H1 (cell line): Measurements from ENCODE around the gene UPK1B. TPM values are rescaled to one million over a fixed set of nuclear protein-coding genes. Genes with fewer than 3 reads are reported as not detected.
A peak's percentile ranks its signal among the peaks of the same experiment; 100 is the strongest.
"Not testable (repeated sequence)": the region's sequence is repeated elsewhere in the genome, so short reads cannot be mapped to it uniquely, and the experiment has no call there.

Source experiments
- CTCF ChIA-PET: fragments of 300-600 bp; sonication (Branson Sonifier 250); formaldehyde crosslinking; loops from one replicate; lab custom pipeline; 2021; ENCODE audit not compliant: partially characterized antibody; lab: Charles Lee
- POLR2A ChIA-PET: fragments of 300-600 bp; sonication (Branson Sonifier 250); formaldehyde crosslinking; loops from one replicate; lab custom pipeline; 2021; ENCODE audit warnings: inconsistent platforms; ENCODE audit not compliant: partially characterized antibody; lab: Charles Lee
- DNase-seq, 2 experiments: peaks; one replicate each; pipeline versions ENCODE4 v3.0.0 to v3.0.0-alpha.2; 2010 to 2022; ENCODE audit warnings: low spot score in 2 of 2, low read depth in 1 of 2, mixed read lengths in 1 of 2
- FAIRE-seq: peaks from 2 replicates; lab custom pipeline; 2011; peaks lifted over from hg19 to GRCh38; lab: Jason Lieb, UNC
- H2AFZ ChIP-seq: 2 replicates; pipeline ENCODE4 v1.8.1; 2012; ENCODE audit warnings: low read length, inconsistent platforms
- H2AK5ac ChIP-seq: 2 replicates; pipeline ENCODE4 v1.6.1; 2013; ENCODE audit warnings: low read depth, low read length
- H2BK120ac ChIP-seq: replicated peaks from 2 replicates; pipeline ENCODE3; 2013; ENCODE audit warnings: low read depth, low read length, inconsistent platforms
- H2BK12ac ChIP-seq: 2 replicates; pipeline ENCODE4 v1.6.1; 2013; ENCODE audit warnings: low read depth, low read length
- H2BK15ac ChIP-seq: 2 replicates; pipeline ENCODE4 v1.6.1; 2013; ENCODE audit warnings: low read length
- H2BK20ac ChIP-seq: 2 replicates; pipeline ENCODE4 v1.6.1; 2013; ENCODE audit warnings: low read length
- H2BK5ac ChIP-seq: 2 replicates; pipeline ENCODE4 v1.6.1; 2013; ENCODE audit warnings: low read depth, low read length
- H3K14ac ChIP-seq: 2 replicates; pipeline ENCODE4 v1.6.1; 2013; ENCODE audit warnings: inconsistent platforms; ENCODE audit not compliant: insufficient read length
- H3K18ac ChIP-seq: 2 replicates; pipeline ENCODE4 v1.6.1; 2013; ENCODE audit warnings: low read length; ENCODE audit errors: extremely low read depth
- H3K23ac ChIP-seq: 2 replicates; pipeline ENCODE4 v1.6.1; 2013; ENCODE audit warnings: inconsistent platforms; ENCODE audit not compliant: insufficient read length
- H3K23me2 ChIP-seq: 2 replicates; pipeline ENCODE4 v1.6.1; 2013; ENCODE audit warnings: low read depth, low read length
- H3K27ac ChIP-seq: 2 replicates; pipeline ENCODE4 v1.6.1; 2011; ENCODE audit warnings: low read depth, low read length, inconsistent platforms
- H3K27me3 ChIP-seq, 4 experiments: replicated peaks in 1 of 4; 1 replicate in 1 of 4; 2 replicates in 3 of 4; pipeline versions ENCODE4 v1.6.1 to v1.8.1; 2011 to 2013; ENCODE audit warnings: low read length in 3 of 4, mild to moderate bottlenecking in 3 of 4, inconsistent platforms in 2 of 4, mixed read lengths in 2 of 4, moderate library complexity in 1 of 4; ENCODE audit not compliant: control insufficient read depth in 3 of 4, insufficient read depth in 3 of 4; ENCODE audit errors: extremely low read depth in 1 of 4
- H3K36me3 ChIP-seq, 4 experiments: 2 replicates each; pipeline versions ENCODE4 v1.6.1 to v1.8.1; 2011 to 2013; ENCODE audit warnings: mild to moderate bottlenecking in 4 of 4, low read length in 3 of 4, moderate library complexity in 2 of 4, control low read depth in 1 of 4, inconsistent platforms in 1 of 4; ENCODE audit not compliant: insufficient read depth in 4 of 4, control insufficient read depth in 2 of 4
- H3K4ac ChIP-seq: replicated peaks from 2 replicates; pipeline ENCODE3; 2013; ENCODE audit warnings: low read length, low read depth, mixed read lengths, inconsistent platforms; ENCODE audit not compliant: insufficient read length
- H3K4me1 ChIP-seq, 4 experiments: replicated peaks in 1 of 4; 1 replicate in 1 of 4; 2 replicates in 3 of 4; pipeline versions ENCODE4 v1.6.1 to v1.8.1; 2011 to 2013; ENCODE audit warnings: low read length in 3 of 4, inconsistent platforms in 2 of 4, mixed read lengths in 1 of 4; ENCODE audit not compliant: insufficient read depth in 4 of 4, control insufficient read depth in 3 of 4
- H3K4me2 ChIP-seq, 2 experiments: 2 replicates each; pipeline versions ENCODE4 v1.6.1 to v1.8.1; 2011 to 2013; ENCODE audit warnings: low read depth in 2 of 2, low read length in 2 of 2, control low read depth in 1 of 2, inconsistent platforms in 1 of 2, mild to moderate bottlenecking in 1 of 2; ENCODE audit not compliant: insufficient read depth in 1 of 2
- H3K4me3 ChIP-seq, 4 experiments: fragments of 200-600, 300-600 bp in 1 of 4; sonication (generic), shearing (Covaris generic), sonication (Bioruptor Twin) in 1 of 4; 2 replicates each; pipeline versions ENCODE4 v1.5.1 to v1.8.1; 2011 to 2016; ENCODE audit warnings: low read length in 4 of 4, low read depth in 3 of 4, control low read depth in 2 of 4, inconsistent platforms in 2 of 4, mild to moderate bottlenecking in 2 of 4, mixed read lengths in 1 of 4, moderate library complexity in 1 of 4; ENCODE audit not compliant: insufficient read depth in 2 of 4; ENCODE audit errors: extremely low read depth in 1 of 4
- H3K56ac ChIP-seq: replicated peaks from 2 replicates; pipeline ENCODE3; 2013; ENCODE audit warnings: low read depth, mild to moderate bottlenecking, mixed read lengths, low read length, inconsistent platforms; ENCODE audit not compliant: insufficient read length
- H3K79me1 ChIP-seq: 2 replicates; pipeline ENCODE4 v1.6.1; 2013; ENCODE audit warnings: low read depth, low read length, control low read depth
- H3K79me2 ChIP-seq, 2 experiments: 2 replicates each; pipeline versions ENCODE4 v1.6.1 to v1.8.1; 2012 to 2013; ENCODE audit warnings: low read length in 2 of 2, mild to moderate bottlenecking in 2 of 2, inconsistent platforms in 1 of 2; ENCODE audit not compliant: insufficient read depth in 2 of 2, control insufficient read depth in 1 of 2
- H3K9ac ChIP-seq, 4 experiments: replicated peaks in 1 of 4; 1 replicate in 1 of 4; 2 replicates in 3 of 4; pipeline versions ENCODE4 v1.6.1 to v1.8.1; 2011 to 2013; ENCODE audit warnings: low read depth in 3 of 4, low read length in 3 of 4, control low read depth in 2 of 4, mild to moderate bottlenecking in 2 of 4, moderate library complexity in 2 of 4, inconsistent platforms in 1 of 4; ENCODE audit errors: extremely low read depth in 1 of 4
- H3K9me3 ChIP-seq, 2 experiments: 2 replicates each; pipeline versions ENCODE4 v1.6.1 to v1.8.1; 2012 to 2013; ENCODE audit warnings: mild to moderate bottlenecking in 2 of 2, moderate library complexity in 2 of 2, control low read depth in 1 of 2, inconsistent platforms in 1 of 2, low read depth in 1 of 2, low read length in 1 of 2, mixed read lengths in 1 of 2; ENCODE audit not compliant: insufficient read depth in 2 of 2
- H4K20me1 ChIP-seq, 2 experiments: replicated peaks in 1 of 2; 2 replicates each; pipeline versions ENCODE3 to v1.8.1; 2011 to 2013; ENCODE audit warnings: inconsistent platforms in 2 of 2, low read length in 2 of 2, mild to moderate bottlenecking in 1 of 2; ENCODE audit not compliant: insufficient read depth in 2 of 2, control insufficient read depth in 1 of 2
- H4K5ac ChIP-seq: 2 replicates; pipeline ENCODE4 v1.6.1; 2013; ENCODE audit warnings: low read length, low read depth, mixed read lengths, inconsistent platforms; ENCODE audit not compliant: insufficient read length
- H4K8ac ChIP-seq: 2 replicates; pipeline ENCODE4 v1.8.0; 2013; ENCODE audit warnings: mild to moderate bottlenecking, moderate library complexity, low read length, inconsistent platforms; ENCODE audit not compliant: insufficient read depth; ENCODE audit errors: extremely low read depth
- H4K91ac ChIP-seq: replicated peaks from 2 replicates; pipeline ENCODE3; 2013; ENCODE audit warnings: low read length, mixed read lengths, inconsistent platforms; ENCODE audit not compliant: insufficient read length
- CEBPB ChIP-seq: IDR thresholded peaks from 2 replicates; pipeline ENCODE4 v1.6.1; 2012; ENCODE audit warnings: low read depth, low read length
- WGBS, 2 experiments: shearing (Covaris generic) in 1 of 2; methylation state at CpG; one replicate each; pipeline versions ENCODE4 v1.1.6 to v1.1.7; 2013 to 2015; ENCODE audit warnings: low lambda C conversion rate in 2 of 2, mixed read lengths in 2 of 2, inconsistent platforms in 1 of 2, low coverage in 1 of 2, missing lambda C conversion rate in 1 of 2; ENCODE audit not compliant: insufficient replicate concordance in 2 of 2, insufficient coverage in 1 of 2, insufficient read length in 1 of 2; ENCODE audit errors: extremely low coverage in 1 of 2, missing lambda C conversion rate in 1 of 2; 5-methylcytosine and 5-hydroxymethylcytosine counted together
- polyA plus RNA-seq, 7 experiments: library from polyadenylated mRNA; depleted of rRNA in 3 of 7; stranded (reverse) in 5 of 7; unstranded in 2 of 7; fragments of >200 nt in 5 of 7; fragments of 200-250 nt in 2 of 7; gene quantifications; 1 replicate in 5 of 7; 2 replicates in 1 of 7; 4 replicates in 1 of 7; pipeline versions ENCODE4 v1.2.1 to v1.2.3, GENCODE V29; 2011 to 2013; ENCODE audit warnings: missing spikeins in 2 of 7, mixed read lengths in 2 of 7
- total RNA-seq: library from RNA; stranded (reverse); fragmentation: NEBNext Ultra II Directional; extraction: Animal tissue kit (Norgen Biotek cat#: 25700); gene quantifications from 2 replicates; pipeline ENCODE4 v1.2.1, GENCODE V29; 2021

Gene UPK1B
- total and polyA plus RNA-seq, 2 of the 8 experiments (the other 6 are each of a cell fraction or from before 2014, with no cell fraction given) = 0.67 to 0.68 TPM

GRCh38 chr3:119132291-119132690 is 41.1 kb upstream of the UPK1B start:
- H4K91ac ChIP-seq, H3K27ac ChIP-seq, DNase-seq, POLR2A ChIA-PET, H4K8ac ChIP-seq, H2BK15ac ChIP-seq, H3K4me3 ChIP-seq, H2BK20ac ChIP-seq, H3K9me3 ChIP-seq, H3K79me1 ChIP-seq, H3K36me3 ChIP-seq, H3K4me2 ChIP-seq, H4K5ac ChIP-seq, FAIRE-seq, H3K9ac ChIP-seq, H3K4me1 ChIP-seq, H3K4ac ChIP-seq, H4K20me1 ChIP-seq, H2AK5ac ChIP-seq, H3K18ac ChIP-seq, H3K14ac ChIP-seq, H3K23ac ChIP-seq, H2BK120ac ChIP-seq, H2AFZ ChIP-seq, H2BK12ac ChIP-seq, H2BK5ac ChIP-seq, H3K56ac ChIP-seq, H3K27me3 ChIP-seq, H3K23me2 ChIP-seq, H3K79me2 ChIP-seq: not testable (repeated sequence)
- CTCF ChIA-PET = interaction anchor here (0.6 to 2.0 kb wide), 4 partner anchors 10 to 317 kb away, joined by 3 to 6 read pairs (median 4); partner anchors contain the start of gene TEX55
- 88% methylated on average over 3 of the region's 4 CpGs; no CpG with 5 or more reads in 1 of the 2 experiments for WGBS, 2 experiments
- peak; percentile 55; the same call in 1 of the 2 replicates for TF ChIP-seq CEBPB

- POLR2A ChIA-PET = not testable (repeated sequence)
Measured at GRCh38 chr3:119139360-119139759, 34.0 kb upstream of the UPK1B start.

More at GRCh38 chr3:119139360-119139759, 34.0 kb upstream of the UPK1B start:
- H3K23ac ChIP-seq, H3K27me3 ChIP-seq, H3K14ac ChIP-seq, H2AFZ ChIP-seq, H3K23me2 ChIP-seq, CTCF ChIA-PET, H3K27ac ChIP-seq, H2AK5ac ChIP-seq, H2BK5ac ChIP-seq, H3K4me3 ChIP-seq, H3K9me3 ChIP-seq, H2BK12ac ChIP-seq, H3K36me3 ChIP-seq, H3K79me1 ChIP-seq, H3K4ac ChIP-seq, FAIRE-seq, DNase-seq, H3K79me2 ChIP-seq, H3K4me2 ChIP-seq, H2BK120ac ChIP-seq, H2BK15ac ChIP-seq, H2BK20ac ChIP-seq, H4K5ac ChIP-seq, H3K56ac ChIP-seq, H4K8ac ChIP-seq, H4K91ac ChIP-seq, H4K20me1 ChIP-seq, H3K9ac ChIP-seq, H3K4me1 ChIP-seq, H3K18ac ChIP-seq: not testable (repeated sequence)
- WGBS, 2 experiments = 88% methylated on average over 4 of the region's 4 CpGs; no CpG with 5 or more reads in 1 of the 2 experiments
